Smooth muscle cell (in vitro differentiated cells): ENCODE measurements around the gene CFTR. TPM values are rescaled to one million over a fixed set of nuclear protein-coding genes. Genes with fewer than 3 reads are reported as not detected.

Experiments
- DNase-seq: peaks from one replicate; lab custom pipeline; 2025; ENCODE audit not compliant: unreplicated experiment; lab: John Stamatoyannopoulos, UW
- H2AFZ ChIP-seq: fragments of 200-600 bp; sonication (generic); 2 replicates; pipeline ENCODE4 v1.6.0; 2016; ENCODE audit warnings: antibody characterized with exemption, low read depth, mild to moderate bottlenecking
- H3F3A ChIP-seq: fragments of 200-600 bp; sonication (generic); 2 replicates; pipeline ENCODE4 v1.6.0; 2017; ENCODE audit warnings: antibody characterized with exemption, low read depth
- H3K27ac ChIP-seq: fragments of 200-600 bp; sonication (generic); 2 replicates; pipeline ENCODE4 v1.5.1; 2016; ENCODE audit warnings: low read depth, mild to moderate bottlenecking
- H3K27me3 ChIP-seq: fragments of 200-600 bp; sonication (generic); 2 replicates; pipeline ENCODE4 v1.6.1; 2016; ENCODE audit warnings: low read depth, mild to moderate bottlenecking
- H3K36me3 ChIP-seq: fragments of 200-600 bp; sonication (generic); 2 replicates; pipeline ENCODE4 v1.5.1; 2016; ENCODE audit warnings: low read depth
- H3K4me1 ChIP-seq: fragments of 200-600 bp; sonication (generic); 2 replicates; pipeline ENCODE4 v1.5.1; 2016; ENCODE audit warnings: low read depth
- H3K4me2 ChIP-seq: fragments of 200-600 bp; sonication (generic); 2 replicates; pipeline ENCODE4 v1.6.0; 2016; ENCODE audit warnings: mild to moderate bottlenecking
- H3K4me3 ChIP-seq: fragments of 200-600 bp; sonication (generic); 2 replicates; pipeline ENCODE4 v1.5.1; 2016; ENCODE audit warnings: mild to moderate bottlenecking
- H3K79me2 ChIP-seq: fragments of 200-600 bp; sonication (generic); 2 replicates; pipeline ENCODE4 v1.6.0; 2016; ENCODE audit warnings: low read depth, mild to moderate bottlenecking
- H3K9ac ChIP-seq: fragments of 200-600 bp; sonication (generic); 2 replicates; pipeline ENCODE4 v1.6.0; 2016; ENCODE audit warnings: low read depth
- H3K9me3 ChIP-seq: fragments of 200-600 bp; sonication (generic); replicated peaks from 2 replicates; pipeline ENCODE4 v1.5.1; 2016; ENCODE audit warnings: low read depth
- H4K20me1 ChIP-seq: fragments of 200-600 bp; sonication (generic); 2 replicates; pipeline ENCODE4 v1.6.0; 2016; ENCODE audit warnings: low read depth
- CTCF ChIP-seq: fragments of 200-600 bp; sonication (generic); IDR thresholded peaks from 2 replicates; pipeline ENCODE4 v1.5.1; 2017; ENCODE audit warnings: borderline replicate concordance, mild to moderate bottlenecking, antibody characterized with exemption; ENCODE audit not compliant: insufficient read depth, poor library complexity, severe bottlenecking
- WGBS: methylation state at CpG from one replicate; pipeline ENCODE4 v1.1.7; 2016; ENCODE audit warnings: low lambda C conversion rate; 5-methylcytosine and 5-hydroxymethylcytosine counted together
- polyA plus RNA-seq: library from polyadenylated mRNA; unstranded; fragments of >200 nt; fragmentation: Nextera tagmentation; extraction: Ambion mirVana; gene quantifications from 2 replicates; pipeline ENCODE4 v1.2.1, GENCODE V29; 2016
- total RNA-seq: library from RNA; depleted of rRNA; stranded (reverse); fragments of >200 nt; gene quantifications from 2 replicates; pipeline ENCODE4 v1.2.3, GENCODE V29; 2014

The CFTR gene
- total RNA-seq (1.3 and 1.6 TPM in 2 replicates), polyA plus RNA-seq (0.53 and 1.5 TPM in 2 replicates)

GRCh38 chr7:117479225-117480054, at the start of gene CFTR:
CFTR (plus strand) TSS chr7:117480025; CDS start chr7:117480095, 70 bp downstream.
- WGBS = 1% methylated on average over 31 of the region's 45 CpGs
- Histone ChIP-seq H3F3A (no peaks in the 10 kb centered on the region), H3K27me3 (peaks cover 47% of the 10 kb centered on the region), H3K4me1 (peaks cover 6% of the 10 kb centered on the region), H3K9ac (no peak within 1 kb of the TSS), H3K79me2 (no peaks in the 10 kb centered on the region), H3K9me3 (no peaks in the 10 kb centered on the region), H4K20me1 (no peaks in the 10 kb centered on the region), H3K4me3 (peak within 1 kb of the TSS; percentile 63), H3K27ac (no peak within 1 kb of the TSS), H3K36me3 (no peaks in the 10 kb centered on the region), H3K4me2 (peak within 1 kb of the TSS; percentile 94), H2AFZ (peak within 1 kb of the TSS; percentile 90)
- TF ChIP-seq CTCF = no peak
- DNase-seq = no peak

- Histone ChIP-seq H3K79me2 (no peaks in the 10 kb centered on the region), H3K9me3 (no peaks in the 10 kb centered on the region), H3K27ac (peak overlapping the region; percentile 39), H3K27me3 (no peaks in the 10 kb centered on the region), H3K4me1 (no peaks in the 10 kb centered on the region), H3K4me2 (no peak overlapping the region), H3F3A (no peaks in the 10 kb centered on the region), H2AFZ (peak overlapping the region; percentile 65), H3K9ac (no peak overlapping the region), H3K36me3 (no peaks in the 10 kb centered on the region), H3K4me3 (no peak overlapping the region), H4K20me1 (no peaks in the 10 kb centered on the region)
- 61% methylated on average over 2 of the region's 2 CpGs for WGBS
- TF ChIP-seq CTCF = no peak
- no peak for DNase-seq
Observed at GRCh38 chr7:117435475-117436043, 44.3 kb upstream of the CFTR start.

GRCh38 chr7:117444646-117445045, 35.2 kb upstream of the CFTR start:
- no peaks in the 10 kb centered on the region for H3F3A ChIP-seq
- no peak overlapping the region for H3K4me2 ChIP-seq
- no peak overlapping the region for H3K27ac ChIP-seq
- no peaks in the 10 kb centered on the region for H3K36me3 ChIP-seq
- no peaks in the 10 kb centered on the region for H3K4me1 ChIP-seq
- DNase-seq = no peak
- no peaks in the 10 kb centered on the region for H3K27me3 ChIP-seq
- no peaks in the 10 kb centered on the region for H3K9me3 ChIP-seq
- H2AFZ ChIP-seq = no peak overlapping the region
- no peak overlapping the region for H3K9ac ChIP-seq
- no peak for TF ChIP-seq CTCF
- H3K79me2 ChIP-seq = no peaks in the 10 kb centered on the region
- H3K4me3 ChIP-seq = no peak overlapping the region
- 81% methylated on average over 1 of the region's 1 CpG for WGBS
- H4K20me1 ChIP-seq = no peaks in the 10 kb centered on the region

GRCh38 chr7:117445206-117445605, 34.6 kb upstream of the CFTR start:
- Histone ChIP-seq H3K79me2 (no peaks in the 10 kb centered on the region), H4K20me1 (no peaks in the 10 kb centered on the region), H3F3A (no peaks in the 10 kb centered on the region), H2AFZ (no peak overlapping the region), H3K9ac (no peak overlapping the region), H3K9me3 (no peaks in the 10 kb centered on the region), H3K4me1 (no peaks in the 10 kb centered on the region), H3K36me3 (no peaks in the 10 kb centered on the region), H3K4me3 (no peak overlapping the region), H3K27me3 (no peaks in the 10 kb centered on the region), H3K27ac (no peak overlapping the region), H3K4me2 (no peak overlapping the region)
- TF ChIP-seq CTCF = no peak
- no peak for DNase-seq
- 50% methylated on average over 1 of the region's 1 CpG for WGBS
